Measurements from ENCODE around the gene COQ4.

Gene COQ4

GRCh38 chr9:128304136-128304970, 18.3 kb upstream of the COQ4 start:
- ChIA-PET CTCF (interaction anchor here (0.8 to 1.1 kb wide), 2 partner anchors 9 kb away, joined by 4 read pairs; no protein-coding TSS in a partner anchor), POLR2A (interaction anchor here (0.5 to 0.7 kb wide), 2 partner anchors 47 to 784 kb away, joined by 3 to 4 read pairs; no protein-coding TSS in a partner anchor)
- Histone ChIP-seq H3K4me3 (ENCODE audit: control insufficient read depth in 1 of 7, extremely low read depth in 1 of 7, insufficient read depth in 4 of 7, low read depth in 2 of 7, low read length in 6 of 7) (no peak overlapping the region), H3K27me3 (replicated peaks in 2 of 5; ENCODE audit: control insufficient read depth in 4 of 5, insufficient read depth in 5 of 5, low read length in 4 of 5) (no peaks in the 10 kb centered on the region), H3K4me1 (ENCODE audit: control extremely low read depth in 1 of 4, control insufficient read depth in 4 of 4, insufficient read depth in 4 of 4, low read length in 3 of 4) (no peaks in the 10 kb centered on the region), H3K9me3 (ENCODE audit: control extremely low read depth in 1 of 5, control insufficient read depth in 4 of 5, insufficient read depth in 2 of 5, low read depth in 1 of 5, low read length in 4 of 5) (no peaks in the 10 kb centered on the region), H3K36me3 (ENCODE audit: control insufficient read depth in 4 of 4, insufficient read depth in 4 of 4, low read length in 3 of 4) (peaks cover 5 to 11% (median 7%) of the 10 kb centered on the region in 4 experiments), H3K27ac (ENCODE audit: insufficient read depth in 1 of 2, low read depth in 1 of 2, low read length in 2 of 2, poor library complexity in 1 of 2, severe bottlenecking in 2 of 2) (no peak overlapping the region)
- no peak for DNase-seq
- WGBS (ENCODE audit: insufficient coverage) = 97% methylated on average over 4 of the region's 9 CpGs

DNA sequence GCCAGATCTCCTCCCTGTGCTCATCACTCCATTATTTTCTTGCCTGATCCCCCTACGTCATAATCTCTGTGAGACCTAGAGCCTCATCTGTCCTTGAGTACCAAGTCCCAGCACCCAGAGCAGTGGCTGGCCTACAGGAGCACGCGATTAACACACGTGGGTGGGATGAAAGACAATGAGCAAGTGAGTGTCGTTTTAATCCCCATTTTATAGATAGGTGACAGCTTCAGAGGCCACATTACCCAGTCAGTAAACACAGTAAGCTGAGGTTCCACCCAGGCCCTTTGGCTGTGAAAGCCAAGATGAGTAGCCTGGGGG, 17.7 kb upstream of the COQ4 start:
- CTCF ChIA-PET = interaction anchor here (1.1 to 1.6 kb wide), 2 partner anchors 9 to 15 kb away, joined by 4 read pairs; no protein-coding TSS in a partner anchor
- WGBS (ENCODE audit: insufficient coverage) = 100% methylated on average over 3 of the region's 5 CpGs
- POLR2A ChIA-PET = interaction anchor here (0.7 kb wide), 1 partner anchor 783 kb away, joined by 3 read pairs; no protein-coding TSS in a partner anchor
- Histone ChIP-seq H3K4me1 (ENCODE audit: control extremely low read depth in 1 of 4, control insufficient read depth in 4 of 4, insufficient read depth in 4 of 4, low read length in 3 of 4) (no peaks in the 10 kb centered on the region), H3K36me3 (ENCODE audit: control insufficient read depth in 4 of 4, insufficient read depth in 4 of 4, low read length in 3 of 4) (peaks cover 6 to 17% (median 13%) of the 10 kb centered on the region in 4 experiments), H3K9me3 (ENCODE audit: control extremely low read depth in 1 of 5, control insufficient read depth in 4 of 5, insufficient read depth in 2 of 5, low read depth in 1 of 5, low read length in 4 of 5) (no peaks in the 10 kb centered on the region), H3K4me3 (ENCODE audit: control insufficient read depth in 1 of 7, extremely low read depth in 1 of 7, insufficient read depth in 4 of 7, low read depth in 2 of 7, low read length in 6 of 7) (no peak overlapping the region), H3K27me3 (replicated peaks in 2 of 5; ENCODE audit: control insufficient read depth in 4 of 5, insufficient read depth in 5 of 5, low read length in 4 of 5) (no peaks in the 10 kb centered on the region), H3K27ac (ENCODE audit: insufficient read depth in 1 of 2, low read depth in 1 of 2, low read length in 2 of 2, poor library complexity in 1 of 2, severe bottlenecking in 2 of 2) (no peak overlapping the region)
- no peak for DNase-seq

GRCh38 chr9:128309551-128309950, 13.1 kb upstream of the COQ4 start:
- Histone ChIP-seq H3K9me3 (ENCODE audit: control extremely low read depth in 1 of 5, control insufficient read depth in 4 of 5, insufficient read depth in 2 of 5, low read depth in 1 of 5, low read length in 4 of 5) (no peaks in the 10 kb centered on the region), H3K27ac (ENCODE audit: insufficient read depth in 1 of 2, low read depth in 1 of 2, low read length in 2 of 2, poor library complexity in 1 of 2, severe bottlenecking in 2 of 2) (no peak overlapping the region), H3K36me3 (ENCODE audit: control insufficient read depth in 4 of 4, insufficient read depth in 4 of 4, low read length in 3 of 4) (peaks cover 12 to 44% (median 35%) of the 10 kb centered on the region in 4 experiments), H3K27me3 (replicated peaks in 2 of 5; ENCODE audit: control insufficient read depth in 4 of 5, insufficient read depth in 5 of 5, low read length in 4 of 5) (no peaks in the 10 kb centered on the region), H3K4me1 (ENCODE audit: control extremely low read depth in 1 of 4, control insufficient read depth in 4 of 4, insufficient read depth in 4 of 4, low read length in 3 of 4) (no peaks in the 10 kb centered on the region), H3K4me3 (ENCODE audit: control insufficient read depth in 1 of 7, extremely low read depth in 1 of 7, insufficient read depth in 4 of 7, low read depth in 2 of 7, low read length in 6 of 7) (no peak overlapping the region)
- ChIA-PET CTCF (interaction anchor here (0.5 kb wide), 1 partner anchor 22 kb away, joined by 6 read pairs; no protein-coding TSS in a partner anchor), POLR2A (no interaction called here)
- no peak for DNase-seq
- 98% methylated on average over 12 of the region's 16 CpGs for WGBS (ENCODE audit: insufficient coverage)

GRCh38 chr9:128310461-128310860, 12.2 kb upstream of the COQ4 start:
- no peak for DNase-seq
- no peaks in the 10 kb centered on the region for H3K4me1 ChIP-seq (ENCODE audit: control extremely low read depth in 1 of 4, control insufficient read depth in 4 of 4, insufficient read depth in 4 of 4, low read length in 3 of 4)
- no peak overlapping the region for H3K4me3 ChIP-seq (ENCODE audit: control insufficient read depth in 1 of 7, extremely low read depth in 1 of 7, insufficient read depth in 4 of 7, low read depth in 2 of 7, low read length in 6 of 7)
- CTCF ChIA-PET = interaction anchor here (1.2 to 2.0 kb wide), 3 partner anchors 10 to 40 kb away, joined by 3 to 5 read pairs (median 3); no protein-coding TSS in a partner anchor
- no peak overlapping the region for H3K27ac ChIP-seq (ENCODE audit: insufficient read depth in 1 of 2, low read depth in 1 of 2, low read length in 2 of 2, poor library complexity in 1 of 2, severe bottlenecking in 2 of 2)
- WGBS (ENCODE audit: insufficient coverage) = 98% methylated on average over 9 of the region's 10 CpGs
- POLR2A ChIA-PET = interaction anchor here (0.6 to 0.7 kb wide), 2 partner anchors 11 to 41 kb away, joined by 3 read pairs; no protein-coding TSS in a partner anchor
- H3K27me3 ChIP-seq (replicated peaks in 2 of 5; ENCODE audit: control insufficient read depth in 4 of 5, insufficient read depth in 5 of 5, low read length in 4 of 5) = no peaks in the 10 kb centered on the region
- peaks cover 12 to 53% (median 41%) of the 10 kb centered on the region in 4 experiments for H3K36me3 ChIP-seq (ENCODE audit: control insufficient read depth in 4 of 4, insufficient read depth in 4 of 4, low read length in 3 of 4)
- H3K9me3 ChIP-seq (ENCODE audit: control extremely low read depth in 1 of 5, control insufficient read depth in 4 of 5, insufficient read depth in 2 of 5, low read depth in 1 of 5, low read length in 4 of 5) = no peaks in the 10 kb centered on the region

GRCh38 chr9:128314697-128315096, 7.9 kb upstream of the COQ4 start:
- H3K36me3 ChIP-seq (ENCODE audit: control insufficient read depth in 4 of 4, insufficient read depth in 4 of 4, low read length in 3 of 4) = peaks cover 14 to 65% (median 49%) of the 10 kb centered on the region in 4 experiments
- no peak overlapping the region for H3K27ac ChIP-seq (ENCODE audit: insufficient read depth in 1 of 2, low read depth in 1 of 2, low read length in 2 of 2, poor library complexity in 1 of 2, severe bottlenecking in 2 of 2)
- no peaks in the 10 kb centered on the region for H3K27me3 ChIP-seq (replicated peaks in 2 of 5; ENCODE audit: control insufficient read depth in 4 of 5, insufficient read depth in 5 of 5, low read length in 4 of 5)
- H3K9me3 ChIP-seq (ENCODE audit: control extremely low read depth in 1 of 5, control insufficient read depth in 4 of 5, insufficient read depth in 2 of 5, low read depth in 1 of 5, low read length in 4 of 5) = no peaks in the 10 kb centered on the region
- H3K4me1 ChIP-seq (ENCODE audit: control extremely low read depth in 1 of 4, control insufficient read depth in 4 of 4, insufficient read depth in 4 of 4, low read length in 3 of 4) = no peaks in the 10 kb centered on the region
- H3K4me3 ChIP-seq (ENCODE audit: control insufficient read depth in 1 of 7, extremely low read depth in 1 of 7, insufficient read depth in 4 of 7, low read depth in 2 of 7, low read length in 6 of 7) = no peak overlapping the region
- CTCF ChIA-PET = no interaction called here
- DNase-seq = no peak
- POLR2A ChIA-PET = no interaction called here
- WGBS (ENCODE audit: insufficient coverage) = 89% methylated on average over 3 of the region's 4 CpGs

DNA sequence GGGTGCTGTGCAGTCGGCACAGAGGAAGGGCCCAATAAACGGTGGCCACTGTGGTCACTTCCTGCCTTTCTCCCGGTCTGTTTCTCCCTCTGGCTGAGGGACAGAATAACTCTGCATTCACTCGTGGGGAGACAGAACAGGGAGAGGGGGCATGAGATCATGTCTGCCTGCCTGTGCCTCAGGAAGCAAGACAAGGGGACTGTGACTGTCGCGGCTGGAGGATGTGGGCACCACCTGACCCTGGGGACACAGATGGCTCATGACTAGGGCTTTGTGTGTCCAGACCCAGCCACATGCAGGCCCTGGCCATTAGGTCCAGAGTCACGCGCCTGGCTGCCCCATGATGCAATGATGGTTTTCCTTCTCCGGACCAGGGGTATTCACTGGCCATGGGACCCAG, 6.2 kb upstream of the COQ4 start:
- ChIA-PET POLR2A (no interaction called here), CTCF (no interaction called here)
- WGBS (ENCODE audit: insufficient coverage) = 86% methylated on average over 6 of the region's 9 CpGs
- Histone ChIP-seq H3K4me1 (ENCODE audit: control extremely low read depth in 1 of 4, control insufficient read depth in 4 of 4, insufficient read depth in 4 of 4, low read length in 3 of 4) (peaks cover 3 to 4% (median 3%) of the 10 kb centered on the region in 4 experiments), H3K9me3 (ENCODE audit: control extremely low read depth in 1 of 5, control insufficient read depth in 4 of 5, insufficient read depth in 2 of 5, low read depth in 1 of 5, low read length in 4 of 5) (no peaks in the 10 kb centered on the region), H3K27ac (ENCODE audit: insufficient read depth in 1 of 2, low read depth in 1 of 2, low read length in 2 of 2, poor library complexity in 1 of 2, severe bottlenecking in 2 of 2) (no peak overlapping the region), H3K36me3 (ENCODE audit: control insufficient read depth in 4 of 4, insufficient read depth in 4 of 4, low read length in 3 of 4) (peaks cover 11 to 48% (median 34%) of the 10 kb centered on the region in 4 experiments), H3K4me3 (ENCODE audit: control insufficient read depth in 1 of 7, extremely low read depth in 1 of 7, insufficient read depth in 4 of 7, low read depth in 2 of 7, low read length in 6 of 7) (no peak overlapping the region), H3K27me3 (replicated peaks in 2 of 5; ENCODE audit: control insufficient read depth in 4 of 5, insufficient read depth in 5 of 5, low read length in 4 of 5) (no peaks in the 10 kb centered on the region)
- DNase-seq = no peak

DNA sequence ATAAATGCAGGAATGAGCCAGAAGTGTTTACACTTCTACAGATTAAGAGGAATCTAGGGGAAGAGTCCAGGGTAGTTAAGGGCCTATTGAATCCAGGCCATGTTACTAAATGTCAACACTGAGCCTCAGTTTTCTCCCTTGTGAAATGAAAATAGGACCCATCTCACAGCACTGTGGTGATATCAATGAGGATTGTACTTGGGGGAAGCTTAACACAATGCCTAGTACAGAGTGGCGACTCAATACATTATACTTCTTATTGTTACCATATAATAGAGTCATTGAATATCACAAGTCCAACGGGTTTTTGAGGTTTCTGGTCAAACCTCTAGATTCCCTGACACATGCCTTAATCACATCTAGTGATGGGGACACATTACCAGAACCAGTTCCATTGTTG, 5.0 kb upstream of the COQ4 start:
- Histone ChIP-seq H3K27me3 (replicated peaks in 2 of 5; ENCODE audit: control insufficient read depth in 4 of 5, insufficient read depth in 5 of 5, low read length in 4 of 5) (no peaks in the 10 kb centered on the region), H3K4me1 (ENCODE audit: control extremely low read depth in 1 of 4, control insufficient read depth in 4 of 4, insufficient read depth in 4 of 4, low read length in 3 of 4) (peaks cover 7 to 10% (median 9%) of the 10 kb centered on the region in 4 experiments), H3K27ac (ENCODE audit: insufficient read depth in 1 of 2, low read depth in 1 of 2, low read length in 2 of 2, poor library complexity in 1 of 2, severe bottlenecking in 2 of 2) (no peak overlapping the region), H3K4me3 (ENCODE audit: control insufficient read depth in 1 of 7, extremely low read depth in 1 of 7, insufficient read depth in 4 of 7, low read depth in 2 of 7, low read length in 6 of 7) (no peak overlapping the region), H3K36me3 (ENCODE audit: control insufficient read depth in 4 of 4, insufficient read depth in 4 of 4, low read length in 3 of 4) (peaks cover 11 to 46% (median 32%) of the 10 kb centered on the region in 4 experiments), H3K9me3 (ENCODE audit: control extremely low read depth in 1 of 5, control insufficient read depth in 4 of 5, insufficient read depth in 2 of 5, low read depth in 1 of 5, low read length in 4 of 5) (no peaks in the 10 kb centered on the region)
- 89% methylated on average over 1 of the region's 2 CpGs for WGBS (ENCODE audit: insufficient coverage)
- DNase-seq = no peak
- ChIA-PET CTCF (no interaction called here), POLR2A (interaction anchor here (0.6 kb wide), 2 partner anchors 24 to 34 kb away, joined by 3 read pairs; no protein-coding TSS in a partner anchor)

All from common myeloid progenitor, CD34-positive (primary cell).